Fibroblast of mammary gland (primary cell): Measurements from ENCODE around the gene G6PC2.

Experiments used
- DNase-seq: peaks from one replicate; pipeline ENCODE4 v3.0.0-alpha.2; 2010; ENCODE audit warnings: low read depth
- H3K4me3 ChIP-seq: 2 replicates; pipeline ENCODE4 v1.5.1; 2011; ENCODE audit warnings: low read depth, mild to moderate bottlenecking, low read length, moderate library complexity; ENCODE audit not compliant: control insufficient read depth
- CTCF ChIP-seq: conservative IDR thresholded peaks from 2 replicates; pipeline ENCODE4 v1.5.1; 2011; ENCODE audit warnings: low read depth, low read length, inconsistent platforms; ENCODE audit not compliant: control insufficient read depth, insufficient read depth

Gene G6PC2

GRCh38 chr2:168907940-168908662 lies 7.0 kb downstream of the G6PC2 start:
- no peak for DNase-seq
- no peak overlapping the region for H3K4me3 ChIP-seq
- TF ChIP-seq CTCF = no peak

DNA sequence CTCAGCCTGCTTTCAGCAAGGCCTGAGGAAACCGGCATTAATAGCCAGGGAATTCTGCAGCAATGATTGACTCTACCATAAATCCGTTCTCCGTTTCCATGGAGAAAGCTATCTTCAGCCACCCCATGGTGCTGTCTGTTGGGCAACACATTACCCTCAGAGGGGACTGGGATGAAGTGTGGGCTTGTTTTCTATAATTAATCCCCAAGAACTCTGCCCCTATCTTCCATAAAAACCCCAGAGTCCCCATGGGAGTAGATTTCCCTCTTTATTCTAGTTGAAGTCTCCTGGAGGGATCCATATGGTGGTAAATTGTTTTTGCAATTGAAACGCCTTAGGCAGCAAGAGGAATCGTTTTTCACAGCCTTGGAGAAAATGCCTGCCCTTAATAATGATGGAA lies 9.2 kb downstream of the G6PC2 start:
- TF ChIP-seq CTCF = no peak
- DNase-seq = no peak

GRCh38 chr2:168912466-168912865 lies 11.4 kb downstream of the G6PC2 start:
- no peak for TF ChIP-seq CTCF

More for the DNA sequence above, 9.2 kb downstream of the G6PC2 start:
- H3K4me3 ChIP-seq = no peak overlapping the region

GRCh38 chr2:168912901-168913369 lies 11.8 kb downstream of the G6PC2 start:
- DNase-seq = peak; percentile 17
- no peak for TF ChIP-seq CTCF

More at GRCh38 chr2:168912466-168912865, 11.4 kb downstream of the G6PC2 start:
- H3K4me3 ChIP-seq = no peak overlapping the region
- DNase-seq = no peak

GRCh38 chr2:168913495-168913894 lies 12.4 kb downstream of the G6PC2 start:
- H3K4me3 ChIP-seq = no peak overlapping the region
- TF ChIP-seq CTCF = no peak
- DNase-seq = no peak

More at GRCh38 chr2:168912901-168913369, 11.8 kb downstream of the G6PC2 start:
- H3K4me3 ChIP-seq = peak overlapping the region; percentile 23

GRCh38 chr2:168915441-168916330 lies 14.6 kb downstream of the G6PC2 start:
- DNase-seq = no peak
- no peak overlapping the region for H3K4me3 ChIP-seq
- no peak for TF ChIP-seq CTCF
